Right renal cortex interstitium (tissue), 3 donors: ENCODE results near the gene ZSCAN31. TPM values are rescaled to one million over a fixed set of nuclear protein-coding genes. Genes with fewer than 3 reads are reported as not detected.
"Not testable (repeated sequence)": the region's sequence is repeated elsewhere in the genome, so short reads cannot be mapped to it uniquely, and the experiment has no call there.

Experiments used
- DNase-seq, 3 donors: peaks; one replicate each; pipeline ENCODE4 v3.0.0-alpha.2; 2013; ENCODE audit warnings: low read depth in 3 of 3, low spot score in 2 of 3
- polyA plus RNA-seq, 3 donors: library from polyadenylated mRNA; unstranded; fragments of 120-200 nt; gene quantifications; one replicate each; pipeline ENCODE4 v1.2.1, GENCODE V29; 2013; ENCODE audit not compliant: insufficient read length in 3 of 3

The ZSCAN31 gene
- polyA plus RNA-seq: 10 to 100 TPM; 10.7 to 11.9 (median 11.8) TPM

DNA sequence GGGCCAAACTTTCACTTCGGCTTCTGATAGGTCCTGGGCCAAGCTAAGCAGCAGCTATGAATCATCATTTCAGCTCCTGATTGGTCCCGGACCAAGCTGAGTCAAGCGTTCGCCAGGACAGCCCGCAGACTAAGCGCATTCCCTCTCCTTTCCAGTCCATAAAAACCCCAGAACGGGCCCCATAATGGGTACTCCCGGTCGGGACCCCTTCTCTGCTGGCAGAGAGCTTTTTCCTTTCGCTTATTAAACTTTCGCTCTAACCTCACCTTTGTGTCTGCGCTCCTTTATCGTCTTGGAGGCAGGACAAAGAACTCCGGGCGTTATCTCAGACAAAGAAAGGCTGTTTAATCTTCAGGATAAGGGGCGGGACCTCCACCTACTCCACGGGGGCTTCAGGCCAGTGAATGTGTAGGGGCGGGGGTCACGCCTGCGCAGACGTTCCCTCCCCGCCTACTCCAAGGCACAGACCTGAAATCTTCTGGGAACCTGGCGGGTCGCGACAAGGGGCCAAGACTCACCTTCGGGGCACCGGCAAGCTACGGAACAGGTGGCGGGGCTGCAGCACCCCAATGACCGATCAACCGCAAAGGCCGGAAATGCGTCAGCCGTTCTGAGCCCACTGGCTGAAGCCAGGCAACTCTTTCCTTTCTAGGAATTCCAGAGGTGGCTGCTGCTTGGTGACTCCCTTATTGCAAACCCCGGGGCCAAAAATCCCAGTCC lies at the start of gene ZSCAN31:
Gene ZSCAN31, minus strand, starts transcription at position 585 of the 720 bp plus-strand sequence. CDS start 6,465 bp downstream, outside the sequence.
- DNase-seq: peak; percentile 95 to 99 (median 98)

- no peak for DNase-seq
These were observed 48.2 kb upstream of the ZSCAN31 start for GRCh38 chr6:28384143-28384533.

GRCh38 chr6:28383235-28384142 lies 47.5 kb upstream of the ZSCAN31 start:
- peak; percentile 72 to 83 (median 79) for DNase-seq

GRCh38 chr6:28380381-28380780 lies 44.4 kb upstream of the ZSCAN31 start:
- DNase-seq: no peak

DNA sequence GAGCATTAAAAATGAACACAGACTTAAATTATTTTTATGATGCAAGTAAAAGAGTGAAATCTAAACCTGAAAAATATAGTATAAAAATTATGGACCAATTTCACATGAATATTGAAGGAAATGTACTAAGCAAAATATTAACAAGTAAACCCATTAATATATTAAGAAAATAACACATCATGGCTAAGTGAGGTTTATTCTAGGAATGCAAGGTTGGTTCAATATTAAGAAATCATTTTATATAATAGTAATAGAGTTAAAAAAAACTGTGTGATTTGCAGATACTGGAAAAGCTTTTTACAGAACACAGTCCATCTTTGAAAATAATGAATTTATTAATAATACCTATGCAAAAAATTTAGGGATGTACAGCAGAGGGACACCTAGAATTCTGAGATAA lies 42.7 kb upstream of the ZSCAN31 start:
- DNase-seq: no peak

DNA sequence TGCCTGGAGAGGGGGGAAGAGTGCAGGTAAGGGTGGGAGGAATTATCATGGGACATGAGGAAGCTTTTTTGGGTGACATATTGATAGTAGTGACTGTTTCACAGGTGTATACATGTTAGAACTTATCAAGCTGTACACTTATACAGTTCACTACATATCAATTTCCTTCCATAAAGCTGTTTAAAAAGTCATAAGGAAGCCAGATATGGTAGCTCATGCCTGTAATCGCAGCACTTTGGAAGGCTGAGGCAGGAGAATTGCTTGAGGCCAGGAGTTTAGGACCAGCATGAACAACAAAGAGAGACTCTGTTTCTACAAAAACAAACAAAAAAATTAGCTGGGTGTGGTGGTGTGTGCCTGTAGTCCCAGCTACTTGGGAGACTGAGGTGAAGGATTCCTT lies 41.9 kb upstream of the ZSCAN31 start:
- DNase-seq: no peak

DNA sequence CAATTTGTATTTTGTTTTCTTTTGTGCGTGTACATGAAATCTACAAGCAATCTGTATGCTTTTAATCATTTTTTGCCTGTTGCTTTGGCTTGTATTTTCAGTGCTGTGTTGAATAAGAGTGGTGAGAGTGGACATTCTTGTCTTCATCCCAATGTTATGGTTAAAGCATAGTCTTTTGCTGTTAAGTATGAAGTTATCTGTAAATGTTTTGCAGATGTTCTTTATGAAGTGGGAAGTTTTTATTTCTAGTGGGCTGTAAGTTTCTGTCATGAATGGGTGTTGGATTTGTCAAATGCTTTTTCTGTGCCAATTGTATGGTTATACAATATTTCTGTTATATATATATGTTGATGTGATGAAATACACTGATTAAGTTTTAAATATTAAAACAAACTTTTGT lies 38.0 kb upstream of the ZSCAN31 start:
- DNase-seq: no peak

- DNase-seq: no peak
These were observed 35.9 kb upstream of the ZSCAN31 start for GRCh38 chr6:28371706-28372451.

- DNase-seq: no peak
These were observed 35.3 kb upstream of the ZSCAN31 start for GRCh38 chr6:28371280-28371679.

- DNase-seq: no peak
These were observed 34.5 kb upstream of the ZSCAN31 start for GRCh38 chr6:28370440-28370839.

DNA sequence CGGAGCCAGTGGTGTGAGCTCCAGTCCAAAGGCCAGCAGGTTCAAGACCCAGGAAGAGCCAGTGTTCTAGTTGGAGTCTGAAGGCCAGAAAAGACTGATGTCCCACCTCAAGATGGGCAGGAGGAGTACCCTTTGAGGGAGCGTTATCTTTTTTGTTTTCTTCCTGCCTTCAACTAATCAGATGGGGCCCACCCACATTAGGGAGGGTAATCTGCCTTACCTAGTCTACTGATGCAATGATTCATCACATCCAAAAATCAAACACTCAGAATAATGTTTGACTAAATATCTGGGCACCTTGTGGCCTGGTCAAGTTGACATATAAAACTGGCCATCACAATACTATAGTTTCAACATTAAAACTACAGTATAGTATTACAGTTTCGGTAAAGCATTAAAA lies 33.5 kb upstream of the ZSCAN31 start:
- DNase-seq: no peak

- no peak for DNase-seq
These were observed 32.6 kb upstream of the ZSCAN31 start for GRCh38 chr6:28368522-28368921.

- not testable (repeated sequence) for DNase-seq
These were observed 29.6 kb upstream of the ZSCAN31 start for GRCh38 chr6:28365590-28365989.

DNA sequence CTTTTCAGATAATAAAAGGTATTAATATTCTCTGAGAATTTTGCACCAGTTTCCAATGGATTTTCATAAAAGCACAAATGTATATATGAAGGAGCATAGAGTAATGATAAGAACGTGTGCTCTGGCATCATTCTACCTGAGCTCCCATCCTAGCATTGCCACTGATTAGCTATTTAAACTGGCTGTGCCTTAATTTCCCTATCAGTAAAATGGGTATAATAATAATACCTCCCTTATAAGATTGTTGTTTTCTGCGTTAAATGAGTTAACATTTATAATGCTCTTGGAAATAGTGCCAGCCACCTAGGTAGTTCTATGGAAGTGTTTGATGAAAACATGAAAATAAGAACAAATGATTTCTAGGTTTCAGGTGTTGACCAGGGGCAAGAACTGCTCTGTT lies 25.0 kb upstream of the ZSCAN31 start:
- DNase-seq: no peak

GRCh38 chr6:28359562-28359961 lies 23.6 kb upstream of the ZSCAN31 start:
- not testable (repeated sequence) for DNase-seq

DNA sequence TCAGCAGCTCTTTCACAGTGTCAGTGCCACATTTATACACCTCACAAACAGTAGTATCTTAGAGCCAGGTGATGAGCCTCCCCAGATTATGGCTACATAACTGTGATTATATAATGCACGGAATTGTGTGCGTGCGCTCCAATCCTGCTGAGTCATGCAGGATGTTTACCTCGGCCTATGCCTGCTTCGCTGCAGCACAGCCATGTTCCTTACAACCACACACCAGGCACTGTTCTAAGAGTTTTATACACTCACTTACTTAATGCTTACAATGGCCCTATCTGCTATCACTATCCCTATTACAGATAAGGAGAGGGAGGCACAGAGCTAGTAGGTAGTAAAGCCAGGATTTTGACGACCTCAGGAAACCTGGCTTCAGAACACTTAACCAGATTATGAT lies 21.1 kb upstream of the ZSCAN31 start:
- DNase-seq: no peak

DNA sequence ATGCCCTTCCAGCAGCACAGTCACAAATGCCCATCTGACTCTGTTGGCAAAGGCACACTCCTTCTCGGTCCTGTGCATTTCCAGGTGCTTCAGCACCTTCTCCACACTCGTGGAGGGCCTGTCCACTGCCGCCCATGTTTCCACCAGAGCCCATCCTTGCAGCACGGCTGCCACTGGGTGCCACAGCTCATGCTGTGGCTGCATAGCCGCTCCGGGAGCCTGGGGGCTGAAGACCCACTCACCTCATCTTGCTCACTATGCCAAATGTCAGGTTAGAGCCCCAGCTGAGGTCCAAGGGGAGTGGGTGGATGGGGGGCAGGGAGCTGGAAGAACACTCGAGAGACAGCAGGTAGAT lies 20.7 kb upstream of the ZSCAN31 start:
- DNase-seq: no peak

DNA sequence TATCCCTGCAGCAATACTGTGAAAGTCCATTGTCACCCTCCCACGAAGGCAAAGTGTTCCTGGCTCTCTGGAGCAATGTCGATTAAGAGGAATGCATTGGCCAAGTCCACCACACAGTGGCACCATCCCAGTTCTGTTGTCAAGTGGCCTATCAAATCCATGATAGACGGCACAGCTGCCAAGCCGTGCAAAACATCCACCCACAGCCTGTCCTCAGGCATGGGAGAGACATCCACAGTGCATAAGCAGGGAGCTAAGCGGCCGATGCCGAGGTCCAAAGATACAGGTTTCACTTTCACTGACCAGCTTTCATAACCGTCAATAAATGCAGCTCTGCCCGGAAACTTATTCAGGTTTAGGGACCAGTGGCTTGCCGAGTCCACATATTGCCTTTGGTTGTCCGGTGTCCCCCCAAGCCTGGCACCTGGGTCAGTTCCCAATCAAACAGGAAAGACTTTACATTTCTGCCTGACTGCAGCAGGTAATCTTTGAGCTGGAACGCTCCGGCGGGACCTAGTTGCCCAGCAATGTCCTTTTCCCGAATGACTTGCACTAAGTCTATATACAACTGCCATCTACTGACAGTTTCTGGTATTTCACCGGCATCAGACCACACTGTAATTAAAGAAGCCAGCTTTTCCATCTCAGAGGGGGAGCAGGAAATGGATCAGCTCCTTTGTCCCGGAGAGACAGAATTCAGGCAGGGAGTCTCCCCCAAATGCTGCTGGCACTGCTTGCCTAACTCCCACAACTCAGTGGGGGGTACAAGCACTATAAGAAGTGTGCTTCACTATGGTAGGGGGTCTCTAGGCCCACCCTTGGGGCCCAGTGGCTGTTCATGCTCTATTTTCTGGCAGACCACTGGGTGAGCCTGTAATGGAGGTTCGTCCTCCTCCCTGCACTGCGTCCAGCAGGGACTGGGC lies 20.1 kb upstream of the ZSCAN31 start:
- peak; percentile 85 to 90 (median 89) for DNase-seq

GRCh38 chr6:28354688-28355554 lies 19.0 kb upstream of the ZSCAN31 start:
- no peak for DNase-seq
